ENCODE measurements around the gene IQCK.

The IQCK gene

DNA sequence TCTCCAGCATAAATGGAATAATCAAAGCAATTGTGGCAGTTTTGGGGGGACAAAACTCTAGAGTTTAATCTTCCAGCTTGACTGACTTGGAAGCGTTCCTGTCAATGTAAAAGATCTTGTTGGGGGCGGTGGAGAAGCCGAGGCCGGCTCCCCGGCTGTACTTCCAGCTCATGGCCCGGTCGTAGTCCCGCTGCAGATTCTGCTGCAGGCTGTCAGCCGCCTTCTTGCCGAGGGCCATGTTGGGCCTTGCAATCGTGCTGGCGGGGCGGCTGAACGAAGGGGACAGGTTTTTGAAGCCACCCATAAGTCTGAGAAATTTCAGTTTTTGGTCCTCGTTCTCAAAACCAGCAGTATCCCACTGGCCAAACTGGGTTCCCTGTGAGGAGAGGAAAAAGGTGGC is 11.2 kb upstream of the IQCK start:
- no peak overlapping the region for H3K4me3 ChIP-seq (ENCODE audit: low read length)
- TF ChIP-seq, protein P1, sequence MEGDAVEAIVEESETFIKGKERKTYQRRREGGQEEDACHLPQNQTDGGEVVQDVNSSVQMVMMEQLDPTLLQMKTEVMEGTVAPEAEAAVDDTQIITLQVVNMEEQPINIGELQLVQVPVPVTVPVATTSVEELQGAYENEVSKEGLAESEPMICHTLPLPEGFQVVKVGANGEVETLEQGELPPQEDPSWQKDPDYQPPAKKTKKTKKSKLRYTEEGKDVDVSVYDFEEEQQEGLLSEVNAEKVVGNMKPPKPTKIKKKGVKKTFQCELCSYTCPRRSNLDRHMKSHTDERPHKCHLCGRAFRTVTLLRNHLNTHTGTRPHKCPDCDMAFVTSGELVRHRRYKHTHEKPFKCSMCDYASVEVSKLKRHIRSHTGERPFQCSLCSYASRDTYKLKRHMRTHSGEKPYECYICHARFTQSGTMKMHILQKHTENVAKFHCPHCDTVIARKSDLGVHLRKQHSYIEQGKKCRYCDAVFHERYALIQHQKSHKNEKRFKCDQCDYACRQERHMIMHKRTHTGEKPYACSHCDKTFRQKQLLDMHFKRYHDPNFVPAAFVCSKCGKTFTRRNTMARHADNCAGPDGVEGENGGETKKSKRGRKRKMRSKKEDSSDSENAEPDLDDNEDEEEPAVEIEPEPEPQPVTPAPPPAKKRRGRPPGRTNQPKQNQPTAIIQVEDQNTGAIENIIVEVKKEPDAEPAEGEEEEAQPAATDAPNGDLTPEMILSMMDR (conservative IDR thresholded peaks at IDR 0.05; ENCODE audit: low read depth, low read length) = no peak

DNA sequence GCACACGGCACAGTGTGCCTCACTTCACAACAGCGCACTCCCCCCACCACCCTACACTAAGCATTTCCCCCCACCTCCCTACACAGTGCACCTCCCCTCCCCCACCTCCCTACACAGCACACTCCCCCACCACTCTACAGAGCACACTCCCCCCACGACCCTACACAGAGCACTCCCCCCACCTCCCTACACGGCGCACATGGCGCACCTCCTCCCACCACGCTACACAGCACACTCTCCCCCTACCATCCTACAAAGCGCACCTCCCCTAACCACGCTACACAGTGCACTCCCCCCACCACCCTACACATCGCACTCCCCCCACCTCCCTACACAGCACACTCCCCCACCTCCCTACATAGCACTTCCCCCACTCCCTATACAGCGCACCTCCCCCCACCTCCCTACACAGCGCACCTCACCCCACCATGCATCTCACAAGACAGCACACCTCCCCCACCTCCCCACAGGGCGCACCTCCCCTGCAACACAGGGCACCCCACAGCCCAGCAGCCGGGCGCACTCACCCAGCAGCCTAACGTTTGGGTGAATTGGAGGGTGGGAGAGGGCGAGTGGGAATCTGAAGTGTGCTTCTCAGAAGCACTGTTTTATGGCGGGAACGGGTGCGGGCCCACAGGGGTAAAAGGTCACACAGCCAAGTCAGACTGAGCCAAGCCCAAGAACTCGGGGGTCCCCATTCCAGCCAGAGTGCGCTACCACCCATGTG is 10.3 kb upstream of the IQCK start:
- no peak for DNase-seq (ENCODE audit: low read depth)
- TF ChIP-seq, protein P1 (conservative IDR thresholded peaks at IDR 0.05; ENCODE audit: low read depth, low read length) = no peak
- H3K4me3 ChIP-seq (ENCODE audit: low read length) = no peak overlapping the region

More for the DNA sequence above, 11.2 kb upstream of the IQCK start:
- no peak for DNase-seq (ENCODE audit: low read depth)

DNA sequence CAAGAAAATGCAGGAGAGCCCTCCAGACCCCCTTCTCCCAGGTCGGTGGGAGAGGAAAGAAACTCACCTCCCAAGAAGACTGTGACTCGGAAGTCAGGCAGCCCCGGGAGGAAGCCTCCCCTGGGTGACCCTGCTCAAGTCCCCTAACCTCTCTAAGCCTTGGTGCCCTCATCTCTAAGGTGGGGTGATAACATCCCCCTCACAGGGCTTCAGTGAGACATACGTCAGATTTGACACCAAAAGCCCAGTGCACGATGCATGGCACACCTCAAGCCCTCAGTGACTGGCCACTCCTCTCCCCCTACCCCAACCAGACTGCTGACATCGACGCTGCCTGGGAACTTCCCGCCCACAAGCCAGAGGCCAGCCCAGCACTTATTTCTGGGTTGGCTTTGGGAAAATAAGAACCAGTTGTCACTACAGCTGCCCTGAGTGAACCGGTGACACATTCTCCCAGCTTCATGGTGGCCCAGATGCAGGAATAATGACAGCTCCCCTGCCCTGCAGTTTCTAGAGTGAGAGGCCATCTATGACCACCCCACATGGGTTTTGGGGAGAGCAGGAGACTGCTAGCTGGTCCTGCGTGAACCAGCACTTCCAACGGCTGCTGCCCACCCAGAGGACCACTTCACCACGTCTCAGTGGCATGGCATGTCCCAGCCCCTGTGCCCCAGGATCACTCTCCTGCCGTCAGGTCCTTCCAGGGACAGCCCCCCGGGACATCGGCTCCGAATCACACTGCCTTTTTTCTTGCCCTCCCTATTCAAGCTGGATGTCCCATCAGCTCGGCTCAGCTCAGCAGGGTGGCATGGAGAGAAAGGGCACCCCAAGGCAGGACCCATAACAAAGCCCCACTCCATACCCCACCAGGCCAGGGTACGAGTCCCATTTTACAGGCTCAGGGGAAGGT is 9.5 kb upstream of the IQCK start:
- H3K4me3 ChIP-seq (ENCODE audit: low read length) = no peak overlapping the region
- TF ChIP-seq, protein P1 (conservative IDR thresholded peaks at IDR 0.05; ENCODE audit: low read depth, low read length) = no peak
- DNase-seq (ENCODE audit: low read depth) = no peak

DNA sequence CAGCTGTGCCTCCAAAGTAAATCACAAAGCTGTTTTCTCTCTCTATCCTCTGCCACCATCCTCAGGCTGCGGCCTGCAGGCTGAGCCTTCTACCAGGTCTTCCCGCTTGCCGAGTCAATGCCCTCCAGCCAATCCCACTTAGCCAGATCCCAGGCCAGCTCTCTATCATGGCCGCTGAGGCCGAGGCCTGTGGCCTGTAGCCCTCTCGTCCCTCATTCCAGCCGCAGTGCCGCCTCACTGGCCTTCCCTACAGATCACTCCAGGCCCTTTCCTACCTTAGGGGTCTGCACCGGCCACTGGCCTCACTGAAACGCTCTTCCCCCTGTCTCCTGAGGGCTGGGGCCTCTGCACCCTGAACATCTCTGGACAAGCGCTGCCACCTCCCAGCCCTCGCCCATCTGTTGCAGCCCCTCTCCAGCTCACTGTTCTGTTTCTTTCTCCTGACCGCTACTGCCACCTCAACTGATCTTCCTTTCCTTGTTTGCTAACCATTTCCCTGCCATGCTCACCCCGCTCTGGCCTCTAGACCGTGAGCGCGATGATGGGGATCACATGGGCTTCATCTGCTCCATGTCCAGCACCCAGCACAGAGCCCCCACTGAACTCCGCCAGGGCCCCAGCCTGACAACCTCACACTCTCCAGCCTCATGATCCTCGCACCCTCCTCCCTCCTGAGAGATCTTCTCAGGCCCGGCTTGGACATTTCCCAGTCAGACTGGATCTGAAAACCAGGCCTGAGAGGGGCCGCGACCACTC is 8.5 kb upstream of the IQCK start:
- no peak overlapping the region for H3K4me3 ChIP-seq (ENCODE audit: low read length)
- TF ChIP-seq, protein P1 (conservative IDR thresholded peaks at IDR 0.05; ENCODE audit: low read depth, low read length) = no peak
- DNase-seq (ENCODE audit: low read depth) = no peak

DNA sequence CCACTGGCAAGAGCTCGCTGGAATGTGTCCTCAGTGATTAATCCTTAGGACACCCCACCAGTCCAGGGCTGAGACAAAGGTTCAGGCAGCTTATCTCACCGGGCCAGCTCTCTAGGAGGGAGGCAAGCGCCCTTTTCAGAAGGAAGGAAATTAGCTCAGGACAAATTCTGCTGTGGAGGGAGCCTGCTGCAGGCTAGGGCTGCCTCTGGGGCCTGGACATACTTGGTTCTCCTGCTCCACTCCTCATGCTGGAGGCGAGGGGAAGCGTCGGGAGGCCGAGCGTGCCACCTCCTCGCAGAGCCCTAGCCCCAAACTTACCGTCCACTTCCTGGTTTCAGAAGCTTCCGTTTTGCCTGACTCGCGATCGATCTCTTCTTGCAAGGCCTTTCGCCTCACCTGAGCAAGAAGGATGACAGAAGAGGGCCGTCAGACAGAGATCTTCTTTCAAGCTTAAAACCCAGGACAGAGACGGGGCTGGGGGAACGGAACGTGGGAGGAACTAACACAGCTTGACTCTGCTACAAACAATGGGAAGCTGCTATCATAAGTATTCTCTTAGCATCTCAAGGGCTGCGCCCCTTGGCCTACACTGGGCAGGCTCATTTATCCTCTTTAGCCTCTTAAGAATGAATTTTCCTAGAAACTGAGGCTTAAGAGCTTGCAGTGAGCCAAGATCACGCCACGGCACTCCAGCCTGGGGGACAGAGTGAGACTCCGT is 7.7 kb upstream of the IQCK start:
- TF ChIP-seq, protein P1 (conservative IDR thresholded peaks at IDR 0.05; ENCODE audit: low read depth, low read length) = no peak
- no peak overlapping the region for H3K4me3 ChIP-seq (ENCODE audit: low read length)
- DNase-seq (ENCODE audit: low read depth) = no peak

DNA sequence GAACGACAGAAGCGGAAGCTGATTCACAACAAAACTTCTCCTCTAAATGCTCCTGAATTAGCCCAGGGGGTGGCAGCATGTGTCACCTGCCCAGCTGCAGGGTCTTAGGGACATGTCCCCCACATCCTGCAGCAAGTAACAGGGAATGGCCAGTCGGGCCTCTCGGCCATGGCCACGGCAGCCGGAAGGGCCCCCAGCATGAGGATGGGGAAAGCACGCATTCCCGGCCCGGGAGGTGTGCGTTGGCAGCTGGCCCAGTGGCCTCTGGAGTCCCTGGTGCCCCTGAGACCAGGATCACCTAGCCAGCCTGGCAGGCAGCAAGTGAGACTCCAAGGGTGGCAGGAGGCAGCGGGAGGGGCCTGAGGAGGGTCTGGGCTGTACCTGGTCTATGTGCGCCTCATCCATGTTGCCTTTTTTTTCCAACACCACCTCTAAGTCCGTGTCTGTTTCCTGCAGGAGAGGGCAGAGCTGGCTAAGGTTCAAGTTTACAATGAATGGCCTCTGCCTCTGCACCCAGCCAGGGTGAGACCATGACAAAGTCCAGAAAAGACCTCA is 7.0 kb upstream of the IQCK start:
- TF ChIP-seq, protein P1 (conservative IDR thresholded peaks at IDR 0.05; ENCODE audit: low read depth, low read length) = peak; percentile 8
- H3K4me3 ChIP-seq (ENCODE audit: low read length) = no peak overlapping the region
- no peak for DNase-seq (ENCODE audit: low read depth)

All from retinal pigment epithelial cell (primary cell).